DOHH2 (cell line): ENCODE measurements around the gene MMP2.

Experiments used
- EZH2phosphoT487 ChIP-seq: fragments of 200-600 bp; sonication (generic); IDR thresholded peaks from 2 replicates; pipeline ENCODE4 v1.6.1; 2017; ENCODE audit warnings: borderline replicate concordance, mild to moderate bottlenecking, antibody characterized with exemption, low read length, moderate library complexity, mixed read lengths
- TF ChIP-seq, protein P1 (sequence below): fragments of 200-600 bp; sonication (generic); IDR thresholded peaks from one replicate; pipeline ENCODE4 v1.5.1; 2014; ENCODE audit warnings: antibody characterized with exemption, mild to moderate bottlenecking, low read depth, low read length; ENCODE audit not compliant: poor library complexity, severe bottlenecking

DNA sequence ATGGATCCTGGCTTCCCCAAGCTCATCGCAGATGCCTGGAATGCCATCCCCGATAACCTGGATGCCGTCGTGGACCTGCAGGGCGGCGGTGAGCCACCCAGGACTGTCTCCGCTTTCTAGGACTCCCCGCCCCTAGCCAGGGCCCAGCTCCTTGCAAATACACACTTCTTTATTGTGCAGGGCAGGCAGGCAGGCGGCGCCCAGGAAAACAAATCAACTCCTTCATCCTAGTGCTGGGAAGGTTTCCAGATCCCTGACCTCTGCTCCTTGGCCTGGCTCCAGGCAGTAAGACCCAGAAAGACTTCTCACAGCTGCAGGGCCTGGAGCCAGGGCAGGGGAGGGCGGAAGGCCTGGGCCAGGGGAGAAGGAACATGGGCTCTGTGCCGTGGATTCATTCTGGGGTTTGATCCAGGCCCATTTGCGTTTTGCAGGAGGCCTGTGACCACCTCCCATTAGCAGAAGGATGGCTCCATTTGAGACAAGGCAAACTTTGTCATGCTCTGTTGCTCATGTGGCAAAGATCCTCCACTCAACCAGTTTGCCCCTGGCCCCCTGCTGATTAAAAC is 23.9 kb downstream of the MMP2 start:
- no peak for TF ChIP-seq EZH2phosphoT487
- TF ChIP-seq, protein P1, sequence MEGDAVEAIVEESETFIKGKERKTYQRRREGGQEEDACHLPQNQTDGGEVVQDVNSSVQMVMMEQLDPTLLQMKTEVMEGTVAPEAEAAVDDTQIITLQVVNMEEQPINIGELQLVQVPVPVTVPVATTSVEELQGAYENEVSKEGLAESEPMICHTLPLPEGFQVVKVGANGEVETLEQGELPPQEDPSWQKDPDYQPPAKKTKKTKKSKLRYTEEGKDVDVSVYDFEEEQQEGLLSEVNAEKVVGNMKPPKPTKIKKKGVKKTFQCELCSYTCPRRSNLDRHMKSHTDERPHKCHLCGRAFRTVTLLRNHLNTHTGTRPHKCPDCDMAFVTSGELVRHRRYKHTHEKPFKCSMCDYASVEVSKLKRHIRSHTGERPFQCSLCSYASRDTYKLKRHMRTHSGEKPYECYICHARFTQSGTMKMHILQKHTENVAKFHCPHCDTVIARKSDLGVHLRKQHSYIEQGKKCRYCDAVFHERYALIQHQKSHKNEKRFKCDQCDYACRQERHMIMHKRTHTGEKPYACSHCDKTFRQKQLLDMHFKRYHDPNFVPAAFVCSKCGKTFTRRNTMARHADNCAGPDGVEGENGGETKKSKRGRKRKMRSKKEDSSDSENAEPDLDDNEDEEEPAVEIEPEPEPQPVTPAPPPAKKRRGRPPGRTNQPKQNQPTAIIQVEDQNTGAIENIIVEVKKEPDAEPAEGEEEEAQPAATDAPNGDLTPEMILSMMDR = no peak
